KG1 (cell line): ENCODE data around the gene MATR3.

Experiments
- DNase-seq: peaks from one replicate; lab custom pipeline; 2025; lab: John Stamatoyannopoulos, UW

Gene MATR3

DNA sequence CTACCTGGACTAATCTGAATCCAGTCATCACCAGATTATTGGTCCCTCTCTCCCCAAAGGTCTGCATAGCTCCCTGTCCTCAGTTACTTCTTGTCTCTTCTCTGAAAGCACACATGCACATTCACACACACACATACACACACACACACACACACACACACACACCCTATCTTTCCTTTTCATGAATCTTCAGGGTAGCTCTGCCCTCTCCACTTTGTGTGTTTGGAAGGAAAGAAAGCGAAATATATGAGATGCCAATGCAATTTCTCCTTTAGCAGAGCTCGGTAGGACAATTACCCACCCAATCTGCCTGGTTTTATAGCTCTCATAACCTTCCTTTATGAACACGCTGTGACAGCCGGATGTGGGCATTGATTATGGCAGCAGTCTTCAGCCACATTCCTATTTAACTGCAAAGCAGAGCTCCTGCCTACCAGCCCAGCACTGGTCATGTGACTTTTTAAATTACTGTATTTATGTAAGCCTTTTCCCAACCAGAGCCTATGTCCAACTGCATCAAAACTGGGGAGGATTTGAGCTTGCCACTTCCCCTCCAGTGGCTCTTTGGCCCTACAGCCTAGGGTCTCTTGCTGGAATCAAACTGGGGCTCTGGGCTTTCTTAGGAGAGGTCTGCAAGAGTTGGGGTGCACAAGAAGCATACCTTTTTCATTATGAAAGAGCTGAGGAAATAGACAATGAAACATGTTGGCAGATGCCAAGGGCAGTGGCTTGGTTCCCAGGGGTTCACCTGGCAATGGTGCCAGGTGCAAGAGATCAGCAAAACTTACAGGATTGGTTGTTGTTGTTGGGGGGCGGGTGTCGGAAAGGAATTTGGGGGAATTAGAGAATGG, 20.8 kb upstream of the MATR3 start:
- no peak for DNase-seq

DNA sequence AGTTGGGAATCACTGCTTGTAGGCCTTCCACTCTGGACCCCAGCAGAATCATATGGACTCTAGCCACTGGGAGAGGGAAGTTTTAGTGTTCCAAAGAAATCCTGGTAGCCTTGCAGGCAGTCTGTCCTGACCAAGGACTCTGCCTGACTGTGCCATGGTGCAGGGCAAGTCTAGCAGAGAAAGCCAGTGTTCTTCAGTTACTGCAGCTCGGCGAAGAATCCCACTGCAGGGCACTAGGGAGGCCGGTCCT, 20.3 kb upstream of the MATR3 start:
- no peak for DNase-seq

GRCh38 chr5:139273572-139274289, 19.8 kb upstream of the MATR3 start:
- peak; percentile 65 for DNase-seq

DNA sequence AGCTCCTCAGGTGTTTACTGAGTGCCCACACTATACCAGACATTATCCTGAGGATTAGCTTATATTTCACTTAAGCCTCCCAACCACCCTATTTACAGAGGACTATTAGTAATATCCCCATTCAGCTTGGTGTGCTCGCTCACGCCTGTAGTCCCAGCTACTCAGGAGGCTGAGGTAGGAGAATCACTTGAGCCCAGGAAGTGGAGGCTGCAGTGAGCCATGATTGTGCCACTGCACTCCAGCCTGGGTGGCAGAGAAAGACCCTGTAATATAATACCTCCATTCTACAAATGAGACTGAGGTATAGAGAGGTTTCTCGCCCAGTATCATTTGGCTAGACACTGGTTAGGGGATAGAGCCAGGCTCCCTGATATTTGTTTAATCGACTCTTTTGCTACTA, 18.0 kb upstream of the MATR3 start:
- DNase-seq = no peak

- no peak for DNase-seq
Observed at GRCh38 chr5:139275956-139276355, 17.6 kb upstream of the MATR3 start.

DNA sequence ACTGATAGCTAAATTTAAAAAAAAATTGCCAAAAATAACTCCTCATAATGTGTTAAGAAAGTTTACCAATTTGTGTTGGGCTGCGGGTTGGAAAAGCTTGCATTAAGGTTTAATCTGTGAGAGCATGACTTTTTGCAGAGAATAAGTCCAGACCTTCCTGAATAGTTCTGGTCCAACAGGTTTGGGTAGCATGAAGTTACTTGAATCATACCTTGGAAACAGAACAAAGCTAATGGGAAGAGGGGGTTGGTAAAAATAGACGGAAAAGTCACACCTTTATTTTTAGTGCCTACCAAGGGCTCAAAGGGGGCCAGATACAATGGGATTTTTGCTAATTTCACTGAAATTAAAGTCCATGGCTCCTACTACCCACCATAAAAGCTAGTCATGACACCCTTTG, 17.1 kb upstream of the MATR3 start:
- no peak for DNase-seq

DNA sequence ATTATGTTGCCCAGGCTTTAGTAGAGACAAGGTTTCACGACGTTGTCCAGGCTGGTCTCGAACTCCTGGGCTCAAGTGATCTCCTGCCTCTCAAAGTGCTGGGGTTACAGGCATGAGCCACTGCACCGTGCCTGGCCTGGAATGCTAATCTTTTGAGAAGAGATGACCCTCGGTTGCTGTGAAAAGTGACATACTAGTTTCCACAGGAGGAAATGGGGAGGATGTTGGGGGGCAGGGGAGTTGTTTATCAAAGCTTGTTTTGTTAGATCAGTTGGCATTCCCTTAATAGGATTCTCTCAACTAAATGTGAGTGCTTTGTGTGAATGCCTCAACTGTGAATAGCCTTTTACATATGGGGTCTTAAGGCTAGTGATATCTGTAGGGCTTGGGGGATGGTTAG, 16.4 kb upstream of the MATR3 start:
- no peak for DNase-seq

GRCh38 chr5:139278540-139279274, 14.8 kb upstream of the MATR3 start:
- DNase-seq = no peak

DNA sequence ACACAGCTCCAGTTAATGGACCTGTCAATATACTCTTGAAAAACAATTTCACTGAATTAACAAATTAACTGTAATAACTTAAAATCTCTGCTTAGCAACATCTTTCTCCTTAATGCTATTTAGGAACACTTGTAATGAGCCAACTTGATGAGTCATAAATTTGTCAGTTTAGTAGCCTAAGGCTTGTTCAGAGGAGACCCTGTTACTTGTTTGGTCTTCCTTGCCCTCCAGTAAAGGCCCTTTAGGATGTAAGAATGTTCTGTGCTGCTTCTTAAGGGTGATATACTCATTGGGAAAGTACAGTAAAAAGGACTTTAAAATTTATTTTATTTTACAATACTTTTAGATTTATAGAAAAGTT, 11.4 kb upstream of the MATR3 start:
- DNase-seq = no peak

DNA sequence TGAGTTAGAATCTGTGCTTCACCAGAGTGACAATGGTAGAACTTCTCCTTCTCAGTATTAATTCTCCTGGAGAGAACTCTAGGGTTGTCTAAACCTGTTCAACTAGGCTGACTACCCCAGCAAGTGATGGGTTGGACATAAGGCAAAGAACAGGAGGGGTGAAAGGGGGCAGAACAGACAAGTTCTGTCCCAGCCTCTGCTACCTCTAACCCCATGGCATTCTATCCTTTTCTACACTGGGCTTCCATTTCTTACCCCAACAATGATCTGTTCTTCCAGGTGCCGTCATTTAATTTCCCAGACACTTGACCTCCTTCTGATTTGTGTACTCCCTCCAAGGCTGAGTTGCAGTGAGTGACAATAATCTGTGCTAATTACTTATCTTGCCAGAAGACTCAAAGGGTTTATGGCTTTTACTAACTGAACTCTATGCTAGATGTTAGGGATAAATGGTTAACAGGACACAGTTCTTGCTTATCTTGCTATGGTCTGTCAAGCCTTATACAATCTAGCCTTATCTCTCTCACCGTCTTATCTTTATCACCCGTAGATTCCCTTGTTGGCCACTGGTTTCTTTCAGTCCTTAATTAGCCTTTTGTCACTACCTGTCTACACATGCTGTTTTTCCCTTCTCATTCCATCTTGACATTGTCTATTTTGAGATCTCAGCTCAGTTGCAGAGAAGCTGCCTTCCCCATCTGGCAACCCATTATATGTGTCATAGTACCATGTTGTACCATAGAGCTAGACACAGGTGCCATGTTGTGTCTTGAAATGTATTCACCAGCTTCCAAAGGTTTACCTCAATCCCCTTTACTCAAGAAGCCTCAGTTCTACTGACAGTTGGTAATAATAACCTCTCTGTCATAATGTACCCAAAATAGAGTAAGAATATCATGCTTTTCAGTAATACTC, 10.0 kb upstream of the MATR3 start:
- DNase-seq = no peak

- no peak for DNase-seq
Observed at GRCh38 chr5:139284295-139284694, 9.2 kb upstream of the MATR3 start.

GRCh38 chr5:139285651-139286392, 7.7 kb upstream of the MATR3 start:
- DNase-seq = no peak

DNA sequence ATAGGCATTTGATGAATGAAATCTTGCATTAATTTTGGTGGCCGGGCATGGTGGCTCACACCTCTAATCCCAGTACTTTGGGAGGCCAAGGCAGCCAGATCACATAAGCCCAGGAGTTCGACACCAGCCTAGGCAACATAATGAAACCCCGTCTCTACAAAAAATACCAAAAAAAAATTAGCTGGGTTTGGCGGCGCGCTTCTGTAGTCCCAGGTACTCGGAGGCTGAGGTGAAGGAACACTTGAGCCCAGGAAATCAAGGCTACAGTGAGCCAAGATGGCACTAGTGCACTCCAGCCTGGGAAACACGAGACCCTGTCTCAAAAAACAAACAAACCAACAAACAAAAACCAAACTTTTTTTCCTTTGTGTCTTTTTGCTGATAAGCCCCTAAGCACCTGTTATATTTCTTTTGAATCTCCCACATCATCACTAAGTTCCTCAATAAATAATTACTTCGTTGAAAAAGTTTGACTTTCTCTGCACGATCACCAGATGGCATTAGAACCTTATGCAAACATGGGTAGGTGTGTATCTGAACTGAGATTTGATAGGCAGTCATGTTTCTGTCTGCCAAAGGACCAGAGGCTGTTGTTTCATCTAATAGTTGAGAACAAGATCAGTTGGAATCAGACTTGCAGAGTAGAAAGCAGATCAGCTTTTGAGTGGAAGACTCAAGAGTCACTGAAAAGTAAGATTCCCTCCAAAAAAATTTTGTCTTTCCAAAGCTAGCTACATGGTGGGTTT, 5.5 kb upstream of the MATR3 start:
- no peak for DNase-seq

GRCh38 chr5:139291051-139291450, 2.5 kb upstream of the MATR3 start:
- DNase-seq = no peak

DNA sequence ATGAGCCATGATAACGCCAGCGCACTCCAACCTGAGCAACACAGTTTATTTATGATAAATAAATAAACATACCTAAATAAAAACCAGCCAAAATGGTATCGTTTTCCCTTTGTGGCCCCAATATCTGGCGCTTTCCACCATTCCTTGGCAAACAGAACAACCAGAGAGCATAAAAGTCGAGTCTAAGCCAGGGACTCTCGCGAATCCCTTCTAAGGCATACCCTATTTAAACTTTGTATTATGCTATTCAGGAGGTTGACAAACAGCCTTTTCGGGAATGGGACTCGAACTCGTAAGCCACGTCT, 386 bp upstream of the MATR3 start:
- no peak for DNase-seq

GRCh38 chr5:139294374-139295165, 1.0 kb downstream of the MATR3 start:
- no peak for DNase-seq

DNA sequence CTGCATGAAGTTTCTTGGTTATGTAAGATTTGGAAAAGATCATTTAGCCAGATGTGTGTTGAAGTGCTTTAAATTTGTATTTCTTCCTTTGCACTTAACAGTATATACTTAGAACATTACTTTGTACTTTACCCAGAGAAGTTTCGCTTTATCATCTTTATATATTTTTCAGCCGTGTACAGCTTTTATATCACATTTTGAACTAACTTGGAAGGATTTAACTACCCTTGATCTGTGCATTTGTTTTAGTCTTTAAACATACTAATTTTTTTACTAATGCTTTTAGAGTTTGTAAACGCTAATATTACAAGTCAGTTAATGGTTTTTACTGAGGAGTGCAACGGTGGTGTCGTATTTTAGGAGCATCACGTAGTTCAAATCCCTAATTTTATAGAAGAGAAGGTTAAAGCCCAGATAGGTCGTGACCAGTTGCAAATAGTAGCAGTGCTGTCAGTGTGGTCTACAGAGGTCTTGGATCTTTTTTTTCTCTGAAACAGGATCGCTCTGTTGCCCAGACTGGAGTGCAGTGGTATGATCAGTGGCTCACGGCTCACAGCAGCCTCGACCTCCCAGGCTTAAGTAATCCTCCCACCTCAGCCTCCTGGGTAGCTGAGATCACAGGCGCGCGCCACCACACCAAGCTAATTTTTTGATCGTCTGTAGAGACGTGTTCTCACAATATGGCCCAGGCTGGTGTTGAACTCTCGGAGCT, 2.0 kb downstream of the MATR3 start:
- no peak for DNase-seq

DNA sequence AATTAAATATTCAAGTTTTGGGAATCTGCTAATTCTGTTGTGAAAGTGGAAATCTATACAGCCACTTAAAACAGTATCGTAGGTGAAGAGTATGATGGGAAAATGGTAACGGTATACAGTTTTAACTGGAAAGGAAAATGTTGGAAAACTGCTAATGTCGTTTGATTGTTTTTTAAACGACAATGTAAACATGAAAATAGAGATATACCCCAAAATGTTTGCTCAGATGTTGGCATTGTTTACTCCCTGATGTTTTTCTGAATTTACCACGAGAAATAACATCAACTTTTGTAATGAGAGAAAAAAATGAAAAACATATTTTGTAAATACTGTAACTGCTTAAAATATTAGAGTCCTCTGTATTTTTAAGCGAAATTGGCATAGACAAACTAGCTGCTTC, 2.7 kb downstream of the MATR3 start:
- no peak for DNase-seq

GRCh38 chr5:139296862-139297326, 3.4 kb downstream of the MATR3 start:
- no peak for DNase-seq
